H9 (cell line): ENCODE results near the gene PDZD2. TPM values are rescaled to one million over a fixed set of nuclear protein-coding genes. Genes with fewer than 3 reads are reported as not detected.

Source experiments
- DNase-seq: peaks from one replicate; pipeline ENCODE4 v3.0.0-alpha.2; 2017
- H2AFZ ChIP-seq: one replicate; pipeline ENCODE4 v1.6.1; 2013; ENCODE audit warnings: mild to moderate bottlenecking, low read length, control low read depth, moderate library complexity
- H2AK5ac ChIP-seq: 2 replicates; pipeline ENCODE4 v1.6.1; 2013; ENCODE audit warnings: low read length, control low read depth, mixed read lengths; ENCODE audit not compliant: insufficient read length
- H2BK120ac ChIP-seq: one replicate; pipeline ENCODE4 v1.6.1; 2013; ENCODE audit warnings: low read depth, mild to moderate bottlenecking, low read length, control low read depth, inconsistent platforms; ENCODE audit not compliant: poor library complexity, severe bottlenecking
- H2BK12ac ChIP-seq: 2 replicates; pipeline ENCODE4 v1.6.1; 2013; ENCODE audit warnings: low read length, control low read depth, mixed read lengths, low read depth; ENCODE audit not compliant: insufficient read length
- H2BK15ac ChIP-seq: 2 replicates; pipeline ENCODE4 v1.6.1; 2013; ENCODE audit warnings: low read depth, low read length, control low read depth
- H2BK20ac ChIP-seq: one replicate; pipeline ENCODE4 v1.6.1; 2013; ENCODE audit warnings: low read depth, mild to moderate bottlenecking, low read length, control low read depth, inconsistent platforms; ENCODE audit not compliant: poor library complexity, severe bottlenecking
- H2BK5ac ChIP-seq: 2 replicates; pipeline ENCODE4 v1.6.1; 2013; ENCODE audit warnings: low read length, control low read depth, mixed read lengths; ENCODE audit not compliant: insufficient read length
- H3K14ac ChIP-seq: 2 replicates; pipeline ENCODE4 v1.6.1; 2013; ENCODE audit warnings: low read length, control low read depth; ENCODE audit not compliant: insufficient read depth
- H3K18ac ChIP-seq: 2 replicates; pipeline ENCODE4 v1.6.1; 2013; ENCODE audit warnings: low read depth, mild to moderate bottlenecking, mixed read lengths, low read length, control low read depth; ENCODE audit not compliant: insufficient read length
- H3K23ac ChIP-seq: 2 replicates; pipeline ENCODE4 v1.6.1; 2013; ENCODE audit warnings: low read length, control low read depth, mixed read lengths, low read depth; ENCODE audit not compliant: insufficient read length
- H3K23me2 ChIP-seq: 2 replicates; pipeline ENCODE4 v1.6.1; 2013; ENCODE audit warnings: low read depth, mild to moderate bottlenecking, mixed read lengths, low read length, control low read depth; ENCODE audit not compliant: insufficient read length, poor library complexity, severe bottlenecking
- H3K27ac ChIP-seq: 2 replicates; pipeline ENCODE4 v1.5.1; 2013; ENCODE audit warnings: low read length, control low read depth, mixed read lengths, low read depth; ENCODE audit not compliant: insufficient read length
- H3K27me3 ChIP-seq: 2 replicates; pipeline ENCODE4 v1.6.1; 2013; ENCODE audit warnings: low read length, control low read depth, inconsistent platforms; ENCODE audit not compliant: insufficient read depth
- H3K4ac ChIP-seq: 2 replicates; pipeline ENCODE4 v1.6.1; 2013; ENCODE audit warnings: low read depth, mild to moderate bottlenecking, control low read depth, inconsistent platforms, low read length, moderate library complexity
- H3K4me1 ChIP-seq: 2 replicates; pipeline ENCODE4 v1.6.1; 2013; ENCODE audit warnings: low read length, control low read depth, inconsistent platforms; ENCODE audit not compliant: insufficient read depth
- H3K4me2 ChIP-seq: 2 replicates; pipeline ENCODE4 v1.6.1; 2013; ENCODE audit warnings: low read length, control low read depth, mixed read lengths; ENCODE audit not compliant: insufficient read length, insufficient read depth
- H3K56ac ChIP-seq: 2 replicates; pipeline ENCODE4 v1.6.1; 2013; ENCODE audit warnings: low read depth, mild to moderate bottlenecking, mixed read lengths, low read length, control low read depth; ENCODE audit not compliant: insufficient read length
- H3K79me1 ChIP-seq: 2 replicates; pipeline ENCODE4 v1.6.1; 2013; ENCODE audit warnings: low read depth, mild to moderate bottlenecking, moderate library complexity, low read length, control low read depth, inconsistent platforms; ENCODE audit not compliant: insufficient read depth, poor library complexity, severe bottlenecking
- H3K79me2 ChIP-seq: 2 replicates; pipeline ENCODE4 v1.6.1; 2013; ENCODE audit warnings: low read length, control low read depth, inconsistent platforms; ENCODE audit not compliant: insufficient read depth
- H3K9ac ChIP-seq: 2 replicates; pipeline ENCODE4 v1.6.1; 2013; ENCODE audit warnings: low read length, control low read depth, mixed read lengths; ENCODE audit not compliant: insufficient read length; ENCODE audit errors: extremely low read depth
- H3K9me3 ChIP-seq: one replicate; pipeline ENCODE4 v1.6.1; 2013; ENCODE audit warnings: low read depth, low read length, inconsistent platforms; ENCODE audit not compliant: control insufficient read depth
- H3T11ph ChIP-seq: one replicate; pipeline ENCODE4 v1.6.1; 2013; ENCODE audit warnings: mild to moderate bottlenecking, low read length, control low read depth, inconsistent platforms
- H4K20me1 ChIP-seq: one replicate; pipeline ENCODE4 v1.6.1; 2013; ENCODE audit not compliant: control insufficient read depth, insufficient read length, insufficient read depth
- H4K5ac ChIP-seq: 2 replicates; pipeline ENCODE4 v1.6.1; 2013; ENCODE audit warnings: low read depth, mild to moderate bottlenecking, mixed read lengths, low read length, control low read depth; ENCODE audit not compliant: insufficient read length
- H4K8ac ChIP-seq: replicated peaks from 2 replicates; pipeline ENCODE4 v1.6.1; 2013; ENCODE audit warnings: low read length, control low read depth, mixed read lengths, low read depth; ENCODE audit not compliant: insufficient read length
- H4K91ac ChIP-seq: 2 replicates; pipeline ENCODE4 v1.6.1; 2013; ENCODE audit warnings: low read depth, mild to moderate bottlenecking, moderate library complexity, mixed read lengths, low read length, control low read depth; ENCODE audit not compliant: insufficient read length
- H3K27ac Mint-ChIP-seq, 3 experiments: 2 replicates in 2 of 3; 3 replicates in 1 of 3; pipeline ENCODE4 v1.8.0; 2020 to 2021; ENCODE audit warnings: mixed read lengths in 3 of 3, mild to moderate bottlenecking in 1 of 3, moderate library complexity in 1 of 3
- H3K27me3 Mint-ChIP-seq: 2 replicates; pipeline ENCODE4 v1.8.0; 2021; ENCODE audit warnings: low read depth, mild to moderate bottlenecking, moderate library complexity, mixed read lengths
- H3K36me3 Mint-ChIP-seq, 3 experiments: 2 replicates in 2 of 3; 3 replicates in 1 of 3; pipeline ENCODE4 v1.8.0; 2020 to 2021; ENCODE audit warnings: low read depth in 3 of 3, mixed read lengths in 3 of 3; ENCODE audit not compliant: insufficient read depth in 1 of 3
- H3K4me1 Mint-ChIP-seq, 2 experiments: 2 replicates each; pipeline ENCODE4 v1.8.0; 2020; ENCODE audit warnings: mixed read lengths in 2 of 2
- H3K4me3 Mint-ChIP-seq, 2 experiments: 2 replicates in 1 of 2; 3 replicates in 1 of 2; pipeline ENCODE4 v1.8.0; 2020 to 2021; ENCODE audit warnings: mild to moderate bottlenecking in 2 of 2, mixed read lengths in 2 of 2, moderate library complexity in 1 of 2
- H3K9me3 Mint-ChIP-seq, 2 experiments: 2 replicates in 1 of 2; 3 replicates in 1 of 2; pipeline ENCODE4 v1.8.0; 2020; ENCODE audit warnings: mild to moderate bottlenecking in 2 of 2, mixed read lengths in 2 of 2, moderate library complexity in 1 of 2
- WGBS: extraction: QIAGEN DNeasy Blood & Tissue Kit; methylation state at CpG from one replicate; pipeline ENCODE4 v1.1.7; 2013; ENCODE audit warnings: missing lambda C conversion rate, low lambda C conversion rate, mixed read lengths; ENCODE audit not compliant: insufficient read length; ENCODE audit errors: extremely low coverage; 5-methylcytosine and 5-hydroxymethylcytosine counted together
- total RNA-seq: library from RNA; stranded (reverse); gene quantifications from 2 replicates; pipeline ENCODE4 v1.2.1, GENCODE V29; 2021
- TF ChIP-seq, protein P1 (sequence below): fragments of 200-600 bp; sonication (generic); conservative IDR thresholded peaks from 3 replicates; pipeline ENCODE4 v1.8.0; 2021; ENCODE audit warnings: antibody characterized with exemption, mild to moderate bottlenecking

PDZD2 gene
- total RNA-seq, 1 experiment from 2014 or later, result 9.9 TPM

DNA sequence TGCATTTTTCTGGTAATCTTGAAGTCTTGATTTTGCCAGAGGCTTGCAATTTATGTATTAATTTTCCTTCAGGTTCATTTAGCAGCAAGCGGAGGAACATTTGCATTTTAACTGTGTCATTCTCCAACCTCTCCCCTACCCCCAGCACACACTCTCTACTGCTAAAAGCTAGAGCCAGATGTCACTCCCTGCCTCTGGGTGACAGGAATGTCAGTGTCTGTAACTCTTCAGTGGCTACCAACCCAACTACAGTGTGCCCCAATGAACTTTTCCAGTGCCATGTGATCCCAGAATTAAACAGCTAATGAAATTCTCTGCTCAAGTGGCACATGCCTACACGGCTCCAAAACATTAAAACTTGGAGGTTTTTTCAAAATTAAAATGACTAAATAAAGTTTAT is 274.9 kb downstream of the PDZD2 start:
- no peaks in the 10 kb centered on the region; the same call in 1 of the 2 replicates for H3K79me2 ChIP-seq
- Mint-ChIP-seq H3K27me3 (no peaks in the 10 kb centered on the region; the same call in 1 of the 2 replicates), H3K9me3 (no peaks in the 10 kb centered on the region), H3K4me3 (no peak overlapping the region), H3K4me1 (peaks cover 23 to 24% of the 10 kb centered on the region in 2 experiments), H3K27ac (no peak overlapping the region; a peak in 1 of 7 replicates), H3K36me3 (no peaks in the 10 kb centered on the region)
- DNase-seq, result no peak
- no peak overlapping the region for H2BK20ac ChIP-seq
- TF ChIP-seq, protein P1, sequence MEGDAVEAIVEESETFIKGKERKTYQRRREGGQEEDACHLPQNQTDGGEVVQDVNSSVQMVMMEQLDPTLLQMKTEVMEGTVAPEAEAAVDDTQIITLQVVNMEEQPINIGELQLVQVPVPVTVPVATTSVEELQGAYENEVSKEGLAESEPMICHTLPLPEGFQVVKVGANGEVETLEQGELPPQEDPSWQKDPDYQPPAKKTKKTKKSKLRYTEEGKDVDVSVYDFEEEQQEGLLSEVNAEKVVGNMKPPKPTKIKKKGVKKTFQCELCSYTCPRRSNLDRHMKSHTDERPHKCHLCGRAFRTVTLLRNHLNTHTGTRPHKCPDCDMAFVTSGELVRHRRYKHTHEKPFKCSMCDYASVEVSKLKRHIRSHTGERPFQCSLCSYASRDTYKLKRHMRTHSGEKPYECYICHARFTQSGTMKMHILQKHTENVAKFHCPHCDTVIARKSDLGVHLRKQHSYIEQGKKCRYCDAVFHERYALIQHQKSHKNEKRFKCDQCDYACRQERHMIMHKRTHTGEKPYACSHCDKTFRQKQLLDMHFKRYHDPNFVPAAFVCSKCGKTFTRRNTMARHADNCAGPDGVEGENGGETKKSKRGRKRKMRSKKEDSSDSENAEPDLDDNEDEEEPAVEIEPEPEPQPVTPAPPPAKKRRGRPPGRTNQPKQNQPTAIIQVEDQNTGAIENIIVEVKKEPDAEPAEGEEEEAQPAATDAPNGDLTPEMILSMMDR, result no peak
- H3T11ph ChIP-seq, result no peak overlapping the region
- no peak overlapping the region for H2BK5ac ChIP-seq
- no peak overlapping the region for H3K56ac ChIP-seq
- no peak overlapping the region for H3K27ac ChIP-seq
- no peak overlapping the region for H4K8ac ChIP-seq
- H3K9me3 ChIP-seq, result no peaks in the 10 kb centered on the region
- H2BK120ac ChIP-seq, result no peak overlapping the region
- no peaks in the 10 kb centered on the region for H3K23me2 ChIP-seq
- H2AFZ ChIP-seq, result no peak overlapping the region
- WGBS, result no CpG with 5 or more reads among the region's 2 CpGs
- H3K79me1 ChIP-seq, result no peaks in the 10 kb centered on the region
- no peak overlapping the region for H3K23ac ChIP-seq
- H2BK12ac ChIP-seq, result no peak overlapping the region
- H3K4me1 ChIP-seq, result no peaks in the 10 kb centered on the region; the same call in 1 of the 2 replicates
- H2AK5ac ChIP-seq, result no peak overlapping the region
- no peaks in the 10 kb centered on the region for H4K20me1 ChIP-seq
- no peak overlapping the region for H2BK15ac ChIP-seq
- H3K4me2 ChIP-seq, result no peak overlapping the region
- H3K14ac ChIP-seq, result no peak overlapping the region
- H3K18ac ChIP-seq, result no peak overlapping the region
- H4K91ac ChIP-seq, result no peak overlapping the region
- no peak overlapping the region for H3K9ac ChIP-seq
- no peak overlapping the region for H3K4ac ChIP-seq
- H3K27me3 ChIP-seq, result no peaks in the 10 kb centered on the region
- no peak overlapping the region for H4K5ac ChIP-seq
